Breast epithelium (tissue), 3 donors: ENCODE measurements around the gene MRPS14.

ENCODE experiments used
- CTCF ChIP-seq, 3 donors: fragments of 450-650 bp; IDR thresholded peaks; one replicate each; pipeline ENCODE4 v1.5.1; 2016 to 2017; ENCODE audit warnings: antibody characterized with exemption in 3 of 3, mild to moderate bottlenecking in 3 of 3, moderate library complexity in 3 of 3
- POLR2A ChIP-seq: fragments of 450-650 bp; IDR thresholded peaks from one replicate; pipeline ENCODE4 v1.6.1; 2016; ENCODE audit warnings: antibody characterized with exemption, mild to moderate bottlenecking, moderate library complexity

GRCh38 chr1:174967845-174968705 lies 55.1 kb downstream of the MRPS14 start:
- no peak for TF ChIP-seq CTCF (IDR thresholded peaks at IDR 0.05)
- TF ChIP-seq POLR2A = no peak
